Measurements from ENCODE around the gene OR2B3. TPM values are rescaled to one million over a fixed set of nuclear protein-coding genes. Genes with fewer than 3 reads are reported as not detected.

The OR2B3 gene
- total and polyA plus RNA-seq, 2 experiments from 2014 or later, result not detected

GRCh38 chr6:29099190-29099589 is 12.1 kb upstream of the OR2B3 start, which contains the start of gene OR2J1:
Gene OR2J1, plus strand, starts transcription at chr6:29099490. Its CDS starts 1,453 bp downstream, at chr6:29100943.
- H2AFZ ChIP-seq, result no peak within 1 kb of the TSS
- H3K9me2 ChIP-seq (replicated peaks; ENCODE audit: insufficient read depth), result no peaks in the 10 kb centered on the region
- WGBS (ENCODE audit: low lambda C conversion rate, missing lambda C conversion rate), result 80% methylated on average over 3 of the region's 3 CpGs
- H3K4me2 ChIP-seq, result no peak within 1 kb of the TSS
- no peaks in the 10 kb centered on the region for H4K20me1 ChIP-seq (ENCODE audit: insufficient read depth, poor library complexity, severe bottlenecking)
- H3K4me1 ChIP-seq (ENCODE audit: insufficient read depth), result no peaks in the 10 kb centered on the region
- no peak within 1 kb of the TSS for H3K4me3 ChIP-seq
- TF ChIP-seq EZH2phosphoT487 (IDR thresholded peaks at IDR 0.05; ENCODE audit: low read depth, severe bottlenecking, unreplicated experiment) (no peak), EZH2 (IDR thresholded peaks at IDR 0.05; ENCODE audit: borderline replicate concordance) (no peak), CTCF (IDR thresholded peaks at IDR 0.05; ENCODE audit: poor library complexity) (no peak)
- H3K27me3 ChIP-seq, result no peaks in the 10 kb centered on the region
- DNase-seq (ENCODE audit: low spot score), result no peak
- no peaks in the 10 kb centered on the region for H3K79me2 ChIP-seq
- no peaks in the 10 kb centered on the region for H3K36me3 ChIP-seq (replicated peaks; ENCODE audit: insufficient read depth, low read depth)
- H3K27ac ChIP-seq, result no peak within 1 kb of the TSS
- no peaks in the 10 kb centered on the region for H3K9me3 ChIP-seq (ENCODE audit: low read depth)

- no peak overlapping the region for H2AFZ ChIP-seq
- H3K4me2 ChIP-seq, result no peak overlapping the region
- H3K27ac ChIP-seq, result no peak overlapping the region
- TF ChIP-seq EZH2phosphoT487 (IDR thresholded peaks at IDR 0.05; ENCODE audit: low read depth, severe bottlenecking, unreplicated experiment) (no peak), CTCF (IDR thresholded peaks at IDR 0.05; ENCODE audit: poor library complexity) (no peak), EZH2 (IDR thresholded peaks at IDR 0.05; ENCODE audit: borderline replicate concordance) (no peak)
- no peak for DNase-seq (ENCODE audit: low spot score)
- no peaks in the 10 kb centered on the region for H3K4me1 ChIP-seq (ENCODE audit: insufficient read depth)
- WGBS (ENCODE audit: low lambda C conversion rate, missing lambda C conversion rate), result 68% methylated on average over 1 of the region's 1 CpG
- H3K9me3 ChIP-seq (ENCODE audit: low read depth), result no peaks in the 10 kb centered on the region
- no peaks in the 10 kb centered on the region for H3K36me3 ChIP-seq (replicated peaks; ENCODE audit: insufficient read depth, low read depth)
- no peaks in the 10 kb centered on the region for H3K79me2 ChIP-seq
- no peak overlapping the region for H3K4me3 ChIP-seq
- no peaks in the 10 kb centered on the region for H4K20me1 ChIP-seq (ENCODE audit: insufficient read depth, poor library complexity, severe bottlenecking)
- H3K9me2 ChIP-seq (replicated peaks; ENCODE audit: insufficient read depth), result no peaks in the 10 kb centered on the region
- no peaks in the 10 kb centered on the region for H3K27me3 ChIP-seq
Observed at GRCh38 chr6:29097803-29098202, 10.7 kb upstream of the OR2B3 start.

GRCh38 chr6:29092957-29093356 is 5.8 kb upstream of the OR2B3 start:
- 86% methylated on average over 3 of the region's 3 CpGs for WGBS (ENCODE audit: low lambda C conversion rate, missing lambda C conversion rate)

More at GRCh38 chr6:29092957-29093356, 5.8 kb upstream of the OR2B3 start:
- Histone ChIP-seq H4K20me1 (ENCODE audit: insufficient read depth, poor library complexity, severe bottlenecking) (no peaks in the 10 kb centered on the region), H3K27me3 (no peaks in the 10 kb centered on the region), H3K4me3 (no peak overlapping the region), H3K36me3 (replicated peaks; ENCODE audit: insufficient read depth, low read depth) (no peaks in the 10 kb centered on the region), H3K9me2 (replicated peaks; ENCODE audit: insufficient read depth) (no peaks in the 10 kb centered on the region), H2AFZ (no peak overlapping the region), H3K4me2 (no peak overlapping the region), H3K27ac (no peak overlapping the region), H3K9me3 (ENCODE audit: low read depth) (no peaks in the 10 kb centered on the region), H3K79me2 (no peaks in the 10 kb centered on the region), H3K4me1 (ENCODE audit: insufficient read depth) (no peaks in the 10 kb centered on the region)
- no peak for TF ChIP-seq EZH2 (IDR thresholded peaks at IDR 0.05; ENCODE audit: borderline replicate concordance)
- no peak for TF ChIP-seq EZH2phosphoT487 (IDR thresholded peaks at IDR 0.05; ENCODE audit: low read depth, severe bottlenecking, unreplicated experiment)
- no peak for TF ChIP-seq CTCF (IDR thresholded peaks at IDR 0.05; ENCODE audit: poor library complexity)
- DNase-seq (ENCODE audit: low spot score), result no peak
